GM10847 (cell line): ENCODE results near the gene ARIH2.
A peak's percentile ranks its signal among the peaks of the same experiment; 100 is the strongest.

Experiments used
- POLR2A ChIP-seq: IDR thresholded peaks from 2 replicates; pipeline ENCODE4 v1.6.1; 2011; ENCODE audit not compliant: insufficient read length; ENCODE audit errors: extremely low read depth

ARIH2 gene

DNA sequence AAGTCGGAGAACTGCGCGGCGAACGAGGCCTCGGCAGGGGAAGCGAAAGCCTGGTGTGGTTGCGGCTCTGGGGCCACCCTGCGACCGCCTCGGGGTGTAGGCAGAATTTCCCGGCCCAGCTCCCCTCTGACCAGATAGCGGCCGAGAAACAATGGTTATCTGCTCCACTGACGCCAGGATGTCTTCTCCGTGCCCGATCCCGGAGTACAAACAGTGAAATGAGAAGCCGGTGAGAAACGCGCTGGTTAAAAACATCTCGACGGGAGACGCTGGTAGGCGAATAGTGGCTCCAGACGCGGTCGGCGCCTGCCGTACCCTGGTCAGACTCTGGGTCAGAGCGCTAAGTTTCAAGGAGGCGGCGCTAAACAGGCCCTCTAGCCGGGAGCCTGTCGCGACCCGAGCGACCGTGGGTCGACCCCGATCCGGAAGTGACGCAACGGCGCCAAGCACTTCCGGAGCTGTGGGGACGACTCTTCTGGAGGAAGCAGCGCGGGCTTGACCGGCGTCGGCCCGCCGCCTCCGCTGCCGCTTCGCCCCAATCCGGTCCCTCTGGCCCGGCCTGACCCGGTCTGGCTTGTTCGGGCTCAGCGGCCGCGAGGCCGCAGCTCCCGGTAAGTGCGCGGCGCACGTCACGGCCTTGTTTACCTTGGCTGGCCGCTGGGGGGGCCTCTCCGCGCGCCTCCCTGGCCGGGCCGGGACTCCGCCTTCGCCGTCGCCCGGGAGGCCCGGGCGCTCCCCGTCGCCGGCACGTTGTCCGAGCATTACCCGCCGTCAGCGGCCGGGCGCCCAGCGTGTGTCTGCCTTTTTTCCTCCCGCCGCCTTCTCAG lies at the start of gene ARIH2:
TSS of gene ARIH2 (plus strand) at position 455 of the 827 bp plus-strand sequence. CDS start 8,717 bp downstream, outside the sequence.
- TF ChIP-seq POLR2A = peak; percentile 71

DNA sequence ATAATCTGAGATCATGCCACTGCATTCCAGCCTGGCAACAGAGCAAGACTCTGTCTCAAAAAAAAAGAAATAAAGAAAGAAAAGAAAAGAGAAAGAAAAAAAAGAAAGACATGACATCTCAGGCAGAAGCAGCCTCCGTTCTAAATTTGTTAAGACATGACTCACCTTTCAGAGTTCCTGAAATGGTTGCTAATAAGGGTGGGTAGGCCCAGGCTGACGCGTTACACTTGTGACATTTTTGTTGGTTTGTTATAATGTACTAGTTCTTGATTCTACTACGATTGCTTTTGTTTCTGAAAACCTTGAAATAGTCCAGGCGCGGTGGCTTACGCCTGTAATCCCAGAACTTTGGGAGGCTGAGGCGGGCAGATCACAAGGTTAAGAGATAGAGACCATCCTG lies 41.0 kb upstream of the ARIH2 start:
- TF ChIP-seq POLR2A = no peak

GRCh38 chr3:48879307-48879993 lies 39.2 kb upstream of the ARIH2 start:
- TF ChIP-seq POLR2A = no peak

DNA sequence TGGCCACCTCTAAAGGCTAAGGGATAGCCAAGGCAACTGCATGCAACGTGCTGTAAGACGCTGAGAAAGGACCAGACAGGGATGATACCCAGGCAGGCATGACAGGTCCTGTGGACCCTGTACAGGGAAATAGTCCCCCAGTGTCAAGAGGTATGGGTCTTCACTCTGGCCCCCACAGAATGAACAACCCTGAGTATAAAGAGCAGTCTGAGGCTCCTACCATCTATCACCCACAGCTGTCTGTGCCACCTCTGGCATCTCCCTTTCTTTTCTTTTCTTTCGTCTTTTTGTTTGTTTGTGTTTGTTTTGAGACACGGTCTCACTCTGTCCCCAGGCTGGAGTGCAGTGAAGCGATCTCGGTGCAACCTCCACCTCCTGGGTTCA lies 38.7 kb upstream of the ARIH2 start:
- no peak for TF ChIP-seq POLR2A

GRCh38 chr3:48881006-48881405 lies 37.6 kb upstream of the ARIH2 start:
- TF ChIP-seq POLR2A = no peak

GRCh38 chr3:48881652-48882114 lies 37.0 kb upstream of the ARIH2 start:
- no peak for TF ChIP-seq POLR2A

- TF ChIP-seq POLR2A = no peak
Observed at GRCh38 chr3:48885753-48886152, 32.9 kb upstream of the ARIH2 start.

DNA sequence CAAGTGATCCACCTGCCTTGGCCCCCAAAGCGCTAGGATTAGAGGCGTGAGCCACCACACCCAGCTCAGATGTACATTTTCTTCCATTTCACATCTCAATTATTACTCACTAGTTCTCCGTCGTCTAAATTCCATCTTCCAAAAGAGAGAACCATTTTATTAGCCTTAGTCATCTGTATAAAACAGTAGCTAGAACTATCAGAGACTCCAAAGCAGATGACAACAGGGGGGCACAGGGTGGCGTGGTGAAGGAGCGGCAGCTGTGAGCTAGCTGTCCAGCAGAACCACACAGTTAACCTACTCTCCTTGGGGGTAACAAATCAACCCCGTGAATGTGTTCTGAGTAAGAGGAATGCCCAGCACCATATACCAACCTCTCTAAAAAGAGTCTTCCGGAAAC lies 27.0 kb upstream of the ARIH2 start:
- no peak for TF ChIP-seq POLR2A

DNA sequence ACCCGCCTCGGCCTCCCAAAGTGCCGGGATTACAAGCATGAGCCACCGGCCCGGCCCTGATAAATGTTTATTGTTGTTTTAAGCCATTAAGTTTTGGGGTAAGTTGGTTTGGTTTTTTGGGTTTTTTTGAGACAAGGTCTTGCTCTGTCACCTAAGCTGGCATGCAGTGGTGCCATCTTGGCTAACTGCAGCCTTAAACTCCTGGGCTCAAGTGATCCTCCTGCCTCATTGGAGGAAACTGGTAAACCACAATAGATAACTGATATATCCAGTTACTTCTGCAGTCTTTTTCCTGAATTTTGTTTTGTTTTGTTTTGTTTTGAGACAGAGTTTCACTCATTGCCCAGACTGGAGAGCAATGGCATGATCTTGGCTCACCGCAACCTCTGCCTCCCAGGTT lies 24.1 kb upstream of the ARIH2 start:
- no peak for TF ChIP-seq POLR2A

DNA sequence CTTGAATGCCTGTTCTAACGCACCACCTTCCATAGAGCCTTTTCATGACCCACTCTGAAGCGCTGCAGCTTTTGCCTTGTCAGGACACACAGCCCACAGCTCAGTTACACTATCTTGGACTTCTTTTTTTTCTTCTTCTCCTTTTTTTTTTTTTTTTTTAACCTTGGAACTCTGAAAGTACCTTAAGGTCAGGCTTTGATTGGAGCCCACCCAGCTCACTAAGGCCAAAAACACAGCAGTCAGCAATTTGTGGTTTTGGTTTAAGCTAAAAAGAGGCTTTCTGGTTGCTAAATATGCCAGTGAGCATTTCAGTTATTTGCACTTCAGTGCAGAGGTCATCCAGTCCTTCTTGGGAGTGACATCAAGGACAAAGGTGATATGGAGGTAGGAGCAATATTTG lies 21.7 kb upstream of the ARIH2 start:
- no peak for TF ChIP-seq POLR2A

GRCh38 chr3:48897460-48898376 lies 20.9 kb upstream of the ARIH2 start:
- no peak for TF ChIP-seq POLR2A

GRCh38 chr3:48898383-48899234 lies 20.0 kb upstream of the ARIH2 start, which contains the start of gene SLC25A20:
Gene SLC25A20 (minus strand): TSS chr3:48898882. CDS start chr3:48898794, 88 bp downstream.
- TF ChIP-seq POLR2A = peak; percentile 35

DNA sequence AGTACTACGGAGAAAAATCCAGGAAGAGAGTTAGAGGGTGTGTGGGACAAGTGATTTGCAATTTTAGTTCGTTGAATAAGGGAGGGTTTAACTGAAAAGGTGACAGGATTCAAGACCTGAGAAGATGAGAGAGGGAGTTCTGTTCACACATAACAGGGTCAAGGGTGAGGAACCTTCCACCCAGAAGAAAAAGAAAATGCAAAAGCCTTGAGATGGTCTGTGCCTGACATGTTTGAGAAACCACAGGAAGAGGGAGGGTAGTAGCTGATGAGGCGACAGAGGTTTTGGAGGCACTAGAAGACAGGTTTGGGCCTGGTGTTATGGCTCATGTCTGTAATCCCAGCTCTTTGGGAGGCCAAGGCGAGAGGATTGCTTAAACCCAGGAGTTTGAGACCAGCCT lies 19.4 kb upstream of the ARIH2 start:
- no peak for TF ChIP-seq POLR2A

DNA sequence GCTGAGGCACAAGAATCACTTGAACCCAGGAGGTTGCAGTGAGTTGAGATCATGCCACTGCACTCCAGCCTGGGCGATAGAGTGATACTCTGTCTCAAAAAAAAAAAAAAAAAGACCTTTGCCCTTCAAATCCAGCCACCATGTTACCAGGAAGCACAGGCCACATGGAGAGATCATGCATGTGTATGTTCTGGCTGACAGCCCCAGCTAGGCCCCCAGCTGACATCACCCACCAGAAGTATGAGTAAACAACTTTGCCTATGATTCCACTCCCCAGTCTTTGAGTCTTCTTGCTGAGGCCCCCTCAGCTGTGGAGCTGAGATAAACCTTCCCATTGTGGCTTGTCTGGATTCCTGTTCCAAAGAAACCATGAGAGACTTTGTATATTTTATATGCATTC lies 3.3 kb upstream of the ARIH2 start:
- no peak for TF ChIP-seq POLR2A
